ENCODE data around the gene PIMREG. TPM values are rescaled to one million over a fixed set of nuclear protein-coding genes. Genes with fewer than 3 reads are reported as not detected.

Gene PIMREG
- total RNA-seq, 1 donor from 2014 or later, result 45.1 TPM

GRCh38 chr17:6429266-6429665, 15.0 kb upstream of the PIMREG start:
- Mint-ChIP-seq H3K36me3 (no peaks in the 10 kb centered on the region), H3K27ac (no peak overlapping the region), H3K4me3 (no peak overlapping the region), H3K4me1 (ENCODE audit: unreplicated experiment) (no peaks in the 10 kb centered on the region), H3K9me3 (peaks cover 5% of the 10 kb centered on the region), H3K27me3 (peaks cover 3% of the 10 kb centered on the region)
- no peak for TF ChIP-seq CTCF (conservative IDR thresholded peaks at IDR 0.05)
- DNase-seq (ENCODE audit: extremely low spot score, unreplicated experiment), result no peak

- DNase-seq (ENCODE audit: extremely low spot score, unreplicated experiment), result no peak
- no peak overlapping the region for H3K4me3 Mint-ChIP-seq
- no peak overlapping the region for H3K27ac Mint-ChIP-seq
- H3K9me3 Mint-ChIP-seq, result peaks cover 5% of the 10 kb centered on the region
- H3K4me1 Mint-ChIP-seq (ENCODE audit: unreplicated experiment), result no peaks in the 10 kb centered on the region
- peak; percentile 69 for TF ChIP-seq CTCF (conservative IDR thresholded peaks at IDR 0.05)
- H3K27me3 Mint-ChIP-seq, result peaks cover 3% of the 10 kb centered on the region
- H3K36me3 Mint-ChIP-seq, result no peaks in the 10 kb centered on the region
Measured at GRCh38 chr17:6430769-6431168, 13.5 kb upstream of the PIMREG start.

- Mint-ChIP-seq H3K4me3 (no peak within 1 kb of the TSS), H3K27ac (no peak within 1 kb of the TSS)
Measured at GRCh38 chr17:6435051-6435450, 9.2 kb upstream of the PIMREG start, which contains the start of gene AIPL1. TSS of gene AIPL1 (minus strand) at chr17:6435121. CDS start at chr17:6435104, 17 bp downstream.

GRCh38 chr17:6435968-6436367, 8.3 kb upstream of the PIMREG start:
- Mint-ChIP-seq H3K9me3 (no peaks in the 10 kb centered on the region), H3K27ac (no peak overlapping the region)
- no peak for DNase-seq (ENCODE audit: extremely low spot score, unreplicated experiment)

More at GRCh38 chr17:6435051-6435450, 9.2 kb upstream of the PIMREG start, which contains the start of gene AIPL1:
- H3K9me3 Mint-ChIP-seq, result no peaks in the 10 kb centered on the region
- peaks cover 8% of the 10 kb centered on the region for H3K4me1 Mint-ChIP-seq (ENCODE audit: unreplicated experiment)
- no peak for TF ChIP-seq CTCF (conservative IDR thresholded peaks at IDR 0.05)
- H3K27me3 Mint-ChIP-seq, result peaks cover 14% of the 10 kb centered on the region
- H3K36me3 Mint-ChIP-seq, result no peaks in the 10 kb centered on the region
- no peak for DNase-seq (ENCODE audit: extremely low spot score, unreplicated experiment)

GRCh38 chr17:6437466-6437865, 6.8 kb upstream of the PIMREG start:
- H3K27me3 Mint-ChIP-seq, result peaks cover 14% of the 10 kb centered on the region
- no peak overlapping the region for H3K4me3 Mint-ChIP-seq
- DNase-seq (ENCODE audit: extremely low spot score, unreplicated experiment), result no peak
- no peaks in the 10 kb centered on the region for H3K36me3 Mint-ChIP-seq
- no peak overlapping the region for H3K27ac Mint-ChIP-seq
- no peak for TF ChIP-seq CTCF (conservative IDR thresholded peaks at IDR 0.05)
- no peaks in the 10 kb centered on the region for H3K9me3 Mint-ChIP-seq
- peaks cover 11% of the 10 kb centered on the region for H3K4me1 Mint-ChIP-seq (ENCODE audit: unreplicated experiment)

More at GRCh38 chr17:6435968-6436367, 8.3 kb upstream of the PIMREG start:
- peak; percentile 87 for TF ChIP-seq CTCF (conservative IDR thresholded peaks at IDR 0.05)
- Mint-ChIP-seq H3K4me1 (ENCODE audit: unreplicated experiment) (peaks cover 11% of the 10 kb centered on the region), H3K27me3 (peaks cover 14% of the 10 kb centered on the region), H3K36me3 (no peaks in the 10 kb centered on the region), H3K4me3 (no peak overlapping the region)

- Mint-ChIP-seq H3K4me3 (no peak overlapping the region), H3K4me1 (ENCODE audit: unreplicated experiment) (peaks cover 11% of the 10 kb centered on the region), H3K9me3 (no peaks in the 10 kb centered on the region), H3K36me3 (no peaks in the 10 kb centered on the region), H3K27ac (no peak overlapping the region), H3K27me3 (peaks cover 14% of the 10 kb centered on the region)
- TF ChIP-seq CTCF (conservative IDR thresholded peaks at IDR 0.05), result no peak
- DNase-seq (ENCODE audit: extremely low spot score, unreplicated experiment), result no peak
Measured at GRCh38 chr17:6437956-6438355, 6.3 kb upstream of the PIMREG start.
